Stimulated activated CD4-positive, alpha-beta T cell treated with anti-CD3 and anti-CD28 coated beads, TNF-alpha, amount 100 ng/mL, for 4 hours (primary cell): ENCODE measurements around the gene PTOV1.
"Not testable (repeated sequence)": the region's sequence is repeated elsewhere in the genome, so short reads cannot be mapped to it uniquely, and the experiment has no call there.

Experiments used
- DNase-seq, 3 experiments: peaks; one replicate each; pipeline ENCODE4 v3.0.0-alpha.2; 2020; ENCODE audit warnings: low read depth in 3 of 3

PTOV1 gene

GRCh38 chr19:49817964-49818648 is 32.9 kb upstream of the PTOV1 start, which contains the start of gene MED25:
MED25 (plus strand) TSS chr19:49818289; CDS start chr19:49818342, 53 bp downstream.
- DNase-seq = peak; percentile 68 to 80 (median 78)

GRCh38 chr19:49818649-49819370 is 32.1 kb upstream of the PTOV1 start:
- DNase-seq = no peak

DNA sequence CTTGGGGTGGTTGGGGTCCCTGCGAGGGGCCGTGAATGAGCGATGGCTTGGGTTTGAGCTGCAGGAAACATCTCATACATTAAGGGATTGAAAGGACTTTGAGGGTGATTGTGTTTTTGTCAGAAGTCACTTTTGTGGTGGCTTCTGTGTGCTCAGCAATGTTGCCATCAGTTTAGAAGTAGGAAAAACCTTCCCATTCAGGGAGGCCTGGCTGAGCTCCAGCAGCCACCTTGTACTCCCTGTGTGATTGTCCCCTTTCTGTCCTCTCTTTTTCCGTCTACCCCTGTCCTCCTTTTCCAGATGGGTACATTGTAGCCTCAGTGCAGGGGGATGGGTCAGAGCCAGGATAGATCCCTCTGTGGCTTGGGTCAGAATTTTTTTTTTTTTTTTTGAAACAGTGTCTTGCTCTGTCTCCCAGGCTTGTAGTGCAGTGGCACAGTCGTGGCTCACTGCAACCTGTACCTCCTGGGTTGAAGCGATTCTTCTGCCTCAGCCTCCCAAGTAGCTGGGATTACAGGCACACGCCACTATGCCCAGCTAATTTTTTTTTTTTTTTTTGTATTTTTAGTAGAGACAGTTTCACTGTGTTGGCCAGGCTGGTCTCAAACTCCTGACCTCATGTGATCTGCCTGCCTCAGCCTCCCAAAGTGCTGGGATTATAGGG is 31.4 kb upstream of the PTOV1 start:
- not testable (repeated sequence) for DNase-seq

DNA sequence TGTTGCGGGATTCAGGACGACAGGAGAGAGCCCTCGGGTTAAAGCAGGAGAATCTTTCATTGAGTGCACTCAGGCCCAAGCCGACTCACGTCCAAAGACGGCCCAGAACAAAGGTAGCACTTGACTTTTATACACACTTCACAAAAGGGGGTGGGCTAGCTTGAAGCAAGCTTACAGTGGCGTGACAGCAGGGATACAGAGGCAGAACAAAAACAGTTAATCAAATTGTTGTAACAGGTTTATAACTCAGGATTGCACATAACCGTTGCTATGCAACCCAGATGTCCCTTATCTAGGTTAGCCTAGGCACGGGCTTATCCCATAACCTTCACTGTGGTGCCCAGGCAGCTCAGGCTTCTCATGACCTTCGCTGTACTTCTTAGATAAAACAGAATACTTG is 30.8 kb upstream of the PTOV1 start:
- no peak for DNase-seq

GRCh38 chr19:49823472-49823871 is 27.5 kb upstream of the PTOV1 start:
- DNase-seq = no peak

- no peak for DNase-seq
These were observed 26.3 kb upstream of the PTOV1 start for GRCh38 chr19:49824662-49825061.

DNA sequence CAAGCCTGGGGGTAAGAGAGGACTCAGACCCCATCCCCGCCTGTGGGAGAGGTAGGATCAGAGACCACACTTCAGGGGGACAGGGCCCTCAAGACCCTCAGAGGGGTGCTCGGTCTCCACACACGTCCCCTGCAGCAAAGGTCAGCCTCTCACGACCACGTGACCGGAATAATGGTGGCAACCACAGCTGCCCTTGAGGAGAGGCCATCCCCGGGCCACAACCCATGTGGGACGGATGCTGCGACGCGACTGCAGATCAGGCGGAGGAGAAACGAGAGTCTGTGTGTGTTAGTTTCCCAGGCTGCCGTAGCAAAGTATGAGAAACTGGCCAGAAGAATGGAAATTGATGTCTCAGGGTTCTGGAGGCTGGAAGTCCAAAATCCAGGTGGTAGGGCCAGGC is 23.9 kb upstream of the PTOV1 start:
- DNase-seq = no peak

- no peak for DNase-seq
These were observed 21.8 kb upstream of the PTOV1 start for GRCh38 chr19:49829200-49829599.

GRCh38 chr19:49829721-49830120 is 21.2 kb upstream of the PTOV1 start:
- no peak for DNase-seq

DNA sequence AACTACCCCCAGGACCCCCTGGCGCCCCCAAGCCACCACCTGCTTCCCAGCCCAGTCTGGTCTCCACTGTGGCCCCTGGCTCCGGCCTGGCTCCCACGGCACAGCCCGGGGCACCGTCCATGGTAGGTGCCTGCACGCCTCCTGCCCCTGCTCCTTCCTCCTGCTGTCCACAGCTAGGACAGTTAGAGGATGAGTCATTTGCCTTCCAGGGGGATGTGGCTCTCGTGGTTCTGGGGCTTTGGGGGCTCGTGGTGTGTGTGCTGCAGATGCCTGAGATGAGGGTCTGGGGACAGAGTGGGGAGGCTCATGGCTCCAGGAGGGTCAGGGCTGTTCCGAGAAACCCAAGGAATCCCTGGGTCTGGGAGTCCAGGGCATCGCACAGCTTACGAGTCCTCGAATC is 20.2 kb upstream of the PTOV1 start:
- DNase-seq = no peak

DNA sequence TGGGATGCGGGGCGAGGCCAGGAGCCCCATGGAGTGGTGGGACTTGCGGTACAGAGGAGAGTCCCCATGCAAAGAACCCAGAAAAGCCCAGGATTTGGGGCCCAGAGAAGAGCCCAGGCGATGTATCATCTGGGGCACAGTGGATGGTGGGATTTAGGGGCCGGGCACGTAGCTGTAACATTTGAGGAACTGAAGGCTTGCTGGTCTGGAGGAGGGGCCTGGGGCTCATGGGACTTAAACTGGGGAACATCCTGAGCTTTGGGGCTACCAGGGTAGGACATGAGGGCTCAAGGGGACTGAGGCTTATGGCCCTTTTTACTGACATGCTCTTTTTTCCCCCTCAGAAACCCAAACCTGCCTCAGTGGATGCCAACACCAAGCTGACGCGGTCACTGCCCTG is 19.4 kb upstream of the PTOV1 start:
- DNase-seq = no peak

DNA sequence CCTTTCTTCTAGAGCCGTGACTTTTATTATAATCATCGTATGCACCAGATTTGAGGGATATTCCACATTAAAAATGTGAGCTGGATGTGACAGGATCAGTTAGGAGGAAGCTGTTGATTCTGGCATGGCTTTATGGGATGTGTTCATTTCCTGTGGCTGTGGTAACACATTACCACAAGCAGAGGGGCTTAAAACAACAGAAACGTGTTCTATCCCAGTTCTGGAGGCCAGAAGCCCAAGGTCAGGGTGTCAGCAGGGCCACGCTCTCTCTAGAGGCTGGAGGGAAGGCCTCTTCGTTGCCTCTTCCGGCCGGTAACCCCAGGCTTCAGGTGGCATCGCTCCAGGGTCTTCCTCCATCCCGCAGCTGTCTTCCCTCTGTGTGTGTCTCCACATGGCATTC is 18.4 kb upstream of the PTOV1 start:
- DNase-seq = no peak

GRCh38 chr19:49833599-49833998 is 17.4 kb upstream of the PTOV1 start:
- no peak for DNase-seq

GRCh38 chr19:49835562-49835961 is 15.4 kb upstream of the PTOV1 start:
- no peak for DNase-seq

- DNase-seq = no peak
These were observed 14.6 kb upstream of the PTOV1 start for GRCh38 chr19:49836176-49837008.

GRCh38 chr19:49837009-49837310 is 14.0 kb upstream of the PTOV1 start:
- no peak for DNase-seq

DNA sequence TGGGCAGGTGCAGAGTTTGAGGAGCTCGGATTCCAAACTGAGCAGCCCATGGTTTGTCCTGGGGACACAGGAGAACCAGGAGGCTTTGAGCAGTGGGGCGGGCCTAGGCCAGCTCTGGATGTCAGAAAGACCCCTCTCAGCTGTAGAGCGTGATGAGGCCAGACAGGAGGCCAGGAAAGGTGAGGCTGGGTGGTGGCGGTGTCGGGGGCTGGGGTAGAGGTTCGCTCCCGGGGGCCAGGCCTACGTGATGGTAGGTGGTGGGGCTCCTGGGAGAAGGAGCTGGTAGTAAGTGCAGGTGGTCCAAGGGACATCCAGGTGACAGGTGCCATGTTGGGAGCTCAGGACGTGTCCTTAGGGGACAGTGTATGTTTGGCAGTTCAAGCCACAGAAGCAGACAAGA is 13.5 kb upstream of the PTOV1 start:
- no peak for DNase-seq

- no peak for DNase-seq
These were observed 11.9 kb upstream of the PTOV1 start for GRCh38 chr19:49838885-49839588.

GRCh38 chr19:49839713-49840112 is 11.2 kb upstream of the PTOV1 start:
- no peak for DNase-seq

- no peak for DNase-seq
These were observed 10.6 kb upstream of the PTOV1 start for GRCh38 chr19:49840321-49840720.

DNA sequence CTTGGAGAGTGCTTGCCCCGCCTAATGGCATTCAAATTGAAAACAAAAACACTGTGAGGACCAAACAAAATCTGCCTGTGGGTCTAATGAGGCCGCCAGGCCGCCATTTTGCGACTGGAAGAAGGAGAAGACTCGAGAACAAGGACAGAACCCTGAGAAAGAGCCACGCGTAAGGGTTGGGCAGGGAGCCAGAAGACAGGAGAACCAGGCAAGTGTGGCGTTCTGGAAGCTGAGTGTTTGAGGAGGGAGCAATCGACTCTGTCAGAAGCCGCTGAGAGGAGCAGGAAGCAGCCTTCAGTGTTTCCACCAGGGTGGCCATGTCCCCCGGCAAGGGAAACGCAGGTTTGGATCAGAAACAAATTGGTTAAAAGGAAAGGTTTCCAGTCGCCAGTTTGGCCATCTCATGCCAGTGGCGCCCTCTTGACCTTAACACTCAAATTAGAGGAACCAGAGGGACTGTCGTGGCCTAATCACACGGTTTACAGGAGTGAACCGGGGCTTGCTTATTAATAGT is 10.2 kb upstream of the PTOV1 start:
- DNase-seq = no peak
